Measurements from ENCODE around the gene CSKMT.

Gene CSKMT

GRCh38 chr11:62677714-62678113 lies 12.6 kb downstream of the CSKMT start:
- peaks cover 16 to 37% of the 10 kb centered on the region in 2 experiments for H3K36me3 ChIP-seq (ENCODE audit: control insufficient read depth in 1 of 2, insufficient read depth in 2 of 2, low read depth in 1 of 2, low read length in 2 of 2)
- no peak overlapping the region for H3K27ac ChIP-seq (ENCODE audit: low read length, poor library complexity, severe bottlenecking)
- H3K27me3 ChIP-seq (ENCODE audit: control insufficient read depth in 1 of 2, insufficient read depth in 1 of 2, low read length in 2 of 2), result no peaks in the 10 kb centered on the region
- H3K23ac ChIP-seq (ENCODE audit: low read length in 2 of 2), result no peak overlapping the region
- H3K18ac ChIP-seq (ENCODE audit: low read depth in 1 of 2, low read length in 2 of 2), result no peak overlapping the region
- no peak overlapping the region for H2AK5ac ChIP-seq (ENCODE audit: low read length, severe bottlenecking)
- no peak overlapping the region for H2AFZ ChIP-seq (ENCODE audit: low read depth, low read length)
- H3K4me1 ChIP-seq (ENCODE audit: control insufficient read depth, insufficient read depth, low read depth, low read length), result peaks cover 11% of the 10 kb centered on the region
- DNase-seq, result no peak
- H3K4me2 ChIP-seq (ENCODE audit: low read length, poor library complexity, severe bottlenecking), result peak overlapping the region; percentile 69
- peak overlapping the region in 1 of 2 experiments; percentile 98 for H3K4me3 ChIP-seq (ENCODE audit: insufficient read depth in 1 of 2, low read depth in 1 of 2, low read length in 2 of 2)
- H3K4ac ChIP-seq (ENCODE audit: low read depth in 1 of 2, low read length in 2 of 2), result no peak overlapping the region
- WGBS, result 91% methylated on average over 15 of the region's 15 CpGs
- H2BK120ac ChIP-seq (ENCODE audit: low read depth, low read length), result no peak overlapping the region
- peaks cover 9% of the 10 kb centered on the region for H3K79me1 ChIP-seq (replicated peaks; ENCODE audit: low read length, poor library complexity, severe bottlenecking)
- no peak overlapping the region for H2BK12ac ChIP-seq (ENCODE audit: low read length in 2 of 2)
- H3K9ac ChIP-seq (ENCODE audit: low read length), result peak overlapping the region; percentile 98
- H3K9me3 ChIP-seq (ENCODE audit: control insufficient read depth, low read length), result no peaks in the 10 kb centered on the region
- H3K14ac ChIP-seq (ENCODE audit: low read length in 2 of 2), result no peak overlapping the region
- H4K8ac ChIP-seq (ENCODE audit: low read length), result no peak overlapping the region
- H4K91ac ChIP-seq (ENCODE audit: low read length), result no peak overlapping the region
- no peak overlapping the region for H2BK5ac ChIP-seq (ENCODE audit: low read depth, low read length, poor library complexity, severe bottlenecking)
- no peak overlapping the region for H2BK15ac ChIP-seq (ENCODE audit: low read depth, poor library complexity, severe bottlenecking)

- peak overlapping the region; percentile 61 to 72 for H3K18ac ChIP-seq (ENCODE audit: low read depth in 1 of 2, low read length in 2 of 2)
- peak overlapping the region; percentile 79 for H4K91ac ChIP-seq (ENCODE audit: low read length)
- peak overlapping the region; percentile 80 for H2AFZ ChIP-seq (ENCODE audit: low read depth, low read length)
- H3K79me1 ChIP-seq (replicated peaks; ENCODE audit: low read length, poor library complexity, severe bottlenecking), result peaks cover 9% of the 10 kb centered on the region
- H3K9ac ChIP-seq (ENCODE audit: low read length), result peak overlapping the region; percentile 98
- DNase-seq, result no peak
- H3K4me2 ChIP-seq (ENCODE audit: low read length, poor library complexity, severe bottlenecking), result peak overlapping the region; percentile 69
- H2BK15ac ChIP-seq (ENCODE audit: low read depth, poor library complexity, severe bottlenecking), result peak overlapping the region; percentile 44
- peak overlapping the region; percentile 98 for H3K4me3 ChIP-seq (ENCODE audit: insufficient read depth in 1 of 2, low read depth in 1 of 2, low read length in 2 of 2)
- H4K8ac ChIP-seq (ENCODE audit: low read length), result peak overlapping the region; percentile 91
- H3K23ac ChIP-seq (ENCODE audit: low read length in 2 of 2), result no peak overlapping the region
- H3K36me3 ChIP-seq (ENCODE audit: control insufficient read depth in 1 of 2, insufficient read depth in 2 of 2, low read depth in 1 of 2, low read length in 2 of 2), result peaks cover 16 to 37% of the 10 kb centered on the region in 2 experiments
- H3K4ac ChIP-seq (ENCODE audit: low read depth in 1 of 2, low read length in 2 of 2), result peak overlapping the region; percentile 76 to 90
- H2AK5ac ChIP-seq (ENCODE audit: low read length, severe bottlenecking), result no peak overlapping the region
- no peaks in the 10 kb centered on the region for H3K9me3 ChIP-seq (ENCODE audit: control insufficient read depth, low read length)
- H2BK120ac ChIP-seq (ENCODE audit: low read depth, low read length), result no peak overlapping the region
- H2BK12ac ChIP-seq (ENCODE audit: low read length in 2 of 2), result peak overlapping the region in 1 of 2 experiments; percentile 43
- H3K4me1 ChIP-seq (ENCODE audit: control insufficient read depth, insufficient read depth, low read depth, low read length), result peaks cover 9% of the 10 kb centered on the region
- H3K27ac ChIP-seq (ENCODE audit: low read length, poor library complexity, severe bottlenecking), result no peak overlapping the region
- no peak overlapping the region for H2BK5ac ChIP-seq (ENCODE audit: low read depth, low read length, poor library complexity, severe bottlenecking)
- H3K27me3 ChIP-seq (ENCODE audit: control insufficient read depth in 1 of 2, insufficient read depth in 1 of 2, low read length in 2 of 2), result no peaks in the 10 kb centered on the region
- peak overlapping the region in 1 of 2 experiments; percentile 83 for H3K14ac ChIP-seq (ENCODE audit: low read length in 2 of 2)
- WGBS, result 4% methylated on average over 10 of the region's 16 CpGs
Observed at GRCh38 chr11:62678433-62678769, 13.3 kb downstream of the CSKMT start.

- H2BK5ac ChIP-seq (ENCODE audit: low read depth, low read length, poor library complexity, severe bottlenecking), result no peak within 1 kb of the TSS
- WGBS, result 8% methylated on average over 49 of the region's 55 CpGs
- H3K9ac ChIP-seq (ENCODE audit: low read length), result peak within 1 kb of the TSS; percentile 98
- peaks cover 9% of the 10 kb centered on the region for H3K79me1 ChIP-seq (replicated peaks; ENCODE audit: low read length, poor library complexity, severe bottlenecking)
- no peak within 1 kb of the TSS for H2BK120ac ChIP-seq (ENCODE audit: low read depth, low read length)
- no peaks in the 10 kb centered on the region for H3K27me3 ChIP-seq (ENCODE audit: control insufficient read depth in 1 of 2, insufficient read depth in 1 of 2, low read length in 2 of 2)
- peak within 1 kb of the TSS; percentile 76 to 90 for H3K4ac ChIP-seq (ENCODE audit: low read depth in 1 of 2, low read length in 2 of 2)
- H2AK5ac ChIP-seq (ENCODE audit: low read length, severe bottlenecking), result no peak within 1 kb of the TSS
- peak within 1 kb of the TSS in 1 of 2 experiments; percentile 83 for H3K14ac ChIP-seq (ENCODE audit: low read length in 2 of 2)
- peak within 1 kb of the TSS; percentile 55 for H2BK15ac ChIP-seq (ENCODE audit: low read depth, poor library complexity, severe bottlenecking)
- no peaks in the 10 kb centered on the region for H3K9me3 ChIP-seq (ENCODE audit: control insufficient read depth, low read length)
- peak within 1 kb of the TSS; percentile 91 for H4K8ac ChIP-seq (ENCODE audit: low read length)
- peak within 1 kb of the TSS; percentile 50 for H3K27ac ChIP-seq (ENCODE audit: low read length, poor library complexity, severe bottlenecking)
- peak within 1 kb of the TSS; percentile 61 to 79 for H3K18ac ChIP-seq (ENCODE audit: low read depth in 1 of 2, low read length in 2 of 2)
- H4K91ac ChIP-seq (ENCODE audit: low read length), result peak within 1 kb of the TSS; percentile 79
- peaks cover 9% of the 10 kb centered on the region for H3K4me1 ChIP-seq (ENCODE audit: control insufficient read depth, insufficient read depth, low read depth, low read length)
- peak within 1 kb of the TSS in 1 of 2 experiments; percentile 43 for H2BK12ac ChIP-seq (ENCODE audit: low read length in 2 of 2)
- peak within 1 kb of the TSS; percentile 72 for H3K4me2 ChIP-seq (ENCODE audit: low read length, poor library complexity, severe bottlenecking)
- peak; percentile 92 for DNase-seq
- no peak within 1 kb of the TSS for H3K23ac ChIP-seq (ENCODE audit: low read length in 2 of 2)
- peak within 1 kb of the TSS; percentile 98 for H3K4me3 ChIP-seq (ENCODE audit: insufficient read depth in 1 of 2, low read depth in 1 of 2, low read length in 2 of 2)
- peaks cover 13 to 33% of the 10 kb centered on the region in 2 experiments for H3K36me3 ChIP-seq (ENCODE audit: control insufficient read depth in 1 of 2, insufficient read depth in 2 of 2, low read depth in 1 of 2, low read length in 2 of 2)
- H2AFZ ChIP-seq (ENCODE audit: low read depth, low read length), result peak within 1 kb of the TSS; percentile 80
Observed at GRCh38 chr11:62678770-62679696, 13.9 kb downstream of the CSKMT start, which contains the start of gene UBXN1. UBXN1 (minus strand) TSS chr11:62679073; CDS start chr11:62678923, 150 bp downstream.

- no peak overlapping the region for H2BK12ac ChIP-seq (ENCODE audit: low read length in 2 of 2)
- H3K27ac ChIP-seq (ENCODE audit: low read length, poor library complexity, severe bottlenecking), result peak overlapping the region; percentile 39
- H2AFZ ChIP-seq (ENCODE audit: low read depth, low read length), result no peak overlapping the region
- no peaks in the 10 kb centered on the region for H3K9me3 ChIP-seq (ENCODE audit: control insufficient read depth, low read length)
- peaks cover 9% of the 10 kb centered on the region for H3K4me1 ChIP-seq (ENCODE audit: control insufficient read depth, insufficient read depth, low read depth, low read length)
- H3K23ac ChIP-seq (ENCODE audit: low read length in 2 of 2), result no peak overlapping the region
- no peak overlapping the region for H2BK15ac ChIP-seq (ENCODE audit: low read depth, poor library complexity, severe bottlenecking)
- H2BK120ac ChIP-seq (ENCODE audit: low read depth, low read length), result no peak overlapping the region
- peak overlapping the region; percentile 44 for H3K9ac ChIP-seq (ENCODE audit: low read length)
- H2AK5ac ChIP-seq (ENCODE audit: low read length, severe bottlenecking), result no peak overlapping the region
- H4K91ac ChIP-seq (ENCODE audit: low read length), result peak overlapping the region; percentile 49
- 65% methylated on average over 3 of the region's 4 CpGs for WGBS
- peak overlapping the region; percentile 71 for H4K8ac ChIP-seq (ENCODE audit: low read length)
- peak overlapping the region in 1 of 2 experiments; percentile 28 for H3K4me3 ChIP-seq (ENCODE audit: insufficient read depth in 1 of 2, low read depth in 1 of 2, low read length in 2 of 2)
- H3K36me3 ChIP-seq (ENCODE audit: control insufficient read depth in 1 of 2, insufficient read depth in 2 of 2, low read depth in 1 of 2, low read length in 2 of 2), result peaks cover 13 to 22% of the 10 kb centered on the region in 2 experiments
- peak; percentile 90 for DNase-seq
- no peak overlapping the region for H3K4me2 ChIP-seq (ENCODE audit: low read length, poor library complexity, severe bottlenecking)
- peak overlapping the region in 1 of 2 experiments; percentile 73 for H3K4ac ChIP-seq (ENCODE audit: low read depth in 1 of 2, low read length in 2 of 2)
- no peak overlapping the region for H2BK5ac ChIP-seq (ENCODE audit: low read depth, low read length, poor library complexity, severe bottlenecking)
- H3K27me3 ChIP-seq (ENCODE audit: control insufficient read depth in 1 of 2, insufficient read depth in 1 of 2, low read length in 2 of 2), result no peaks in the 10 kb centered on the region
- no peak overlapping the region for H3K14ac ChIP-seq (ENCODE audit: low read length in 2 of 2)
- H3K18ac ChIP-seq (ENCODE audit: low read depth in 1 of 2, low read length in 2 of 2), result no peak overlapping the region
- peaks cover 9% of the 10 kb centered on the region for H3K79me1 ChIP-seq (replicated peaks; ENCODE audit: low read length, poor library complexity, severe bottlenecking)
Observed at GRCh38 chr11:62680825-62681240, 15.7 kb downstream of the CSKMT start.

Measured in mesenchymal stem cell (in vitro differentiated cells and primary cell).